Neural progenitor cell (in vitro differentiated cells): ENCODE data around the gene PROC. TPM values are rescaled to one million over a fixed set of nuclear protein-coding genes. Genes with fewer than 3 reads are reported as not detected.

Source experiments
- DNase-seq: peaks from one replicate; pipeline ENCODE4 v3.0.0-alpha.2; 2016; ENCODE audit warnings: low spot score
- H2AFZ ChIP-seq: fragments of 200-600 bp; sonication (generic); replicated peaks from 2 replicates; pipeline ENCODE4 v1.6.1; 2016; ENCODE audit warnings: antibody characterized with exemption
- H3F3A ChIP-seq: fragments of 200-600 bp; sonication (generic); 2 replicates; pipeline ENCODE4 v1.6.1; 2016; ENCODE audit warnings: antibody characterized with exemption, low read depth
- H3K27ac ChIP-seq: fragments of 200-600 bp; sonication (generic); 2 replicates; pipeline ENCODE4 v1.5.1; 2016; ENCODE audit warnings: mild to moderate bottlenecking
- H3K27me3 ChIP-seq: fragments of 200-600 bp; sonication (generic); 2 replicates; pipeline ENCODE4 v1.6.1; 2016; ENCODE audit warnings: mild to moderate bottlenecking, moderate library complexity
- H3K36me3 ChIP-seq: fragments of 200-600 bp; sonication (generic); 2 replicates; pipeline ENCODE4 v1.5.1; 2016
- H3K4me1 ChIP-seq: fragments of 200-600 bp; sonication (generic); 2 replicates; pipeline ENCODE4 v1.6.1; 2016; ENCODE audit warnings: mixed run types
- H3K4me2 ChIP-seq: fragments of 200-600 bp; sonication (generic); 2 replicates; pipeline ENCODE4 v1.6.1; 2016
- H3K4me3 ChIP-seq: fragments of 200-600 bp; sonication (generic); 2 replicates; pipeline ENCODE4 v1.5.1; 2016
- H3K79me2 ChIP-seq: fragments of 200-600 bp; sonication (generic); 2 replicates; pipeline ENCODE4 v1.6.1; 2016; ENCODE audit warnings: low read depth
- H3K9ac ChIP-seq: fragments of 200-600 bp; sonication (generic); 2 replicates; pipeline ENCODE4 v1.6.1; 2016
- H3K9me3 ChIP-seq: fragments of 200-600 bp; sonication (generic); 2 replicates; pipeline ENCODE4 v1.5.1; 2016; ENCODE audit warnings: low read depth
- H4K20me1 ChIP-seq: fragments of 200-600 bp; sonication (generic); 2 replicates; pipeline ENCODE4 v1.6.1; 2016; ENCODE audit warnings: low read depth
- H3K27ac Mint-ChIP-seq: 3 replicates; pipeline ENCODE4 v1.8.0; 2021; ENCODE audit warnings: mixed read lengths
- H3K27me3 Mint-ChIP-seq: 2 replicates; pipeline ENCODE4 v1.8.0; 2022; ENCODE audit warnings: low read depth, mild to moderate bottlenecking, inconsistent platforms, moderate library complexity, mixed read lengths; ENCODE audit not compliant: insufficient read depth
- H3K36me3 Mint-ChIP-seq: 3 replicates; pipeline ENCODE4 v1.8.0; 2021; ENCODE audit warnings: mixed read lengths
- H3K4me1 Mint-ChIP-seq: 3 replicates; pipeline ENCODE4 v1.8.0; 2021; ENCODE audit warnings: mixed read lengths
- H3K4me3 Mint-ChIP-seq: 3 replicates; pipeline ENCODE4 v1.8.0; 2021; ENCODE audit warnings: mild to moderate bottlenecking, moderate library complexity, mixed read lengths
- H3K9me3 Mint-ChIP-seq: 3 replicates; pipeline ENCODE4 v1.8.0; 2020; ENCODE audit warnings: mixed read lengths
- CTCF ChIP-seq: fragments of 200-600 bp; sonication (generic); IDR thresholded peaks from 2 replicates; pipeline ENCODE4 v1.5.1; 2017; ENCODE audit warnings: antibody characterized with exemption, mild to moderate bottlenecking
- EZH2 ChIP-seq: fragments of 200-600 bp; sonication (generic); IDR thresholded peaks from 2 replicates; pipeline ENCODE4 v1.6.1; 2017; ENCODE audit warnings: antibody characterized with exemption, mild to moderate bottlenecking, moderate library complexity
- EZH2phosphoT487 ChIP-seq: fragments of 200-600 bp; sonication (generic); IDR thresholded peaks from 2 replicates; pipeline ENCODE4 v1.6.1; 2017; ENCODE audit warnings: antibody characterized with exemption
- total RNA-seq: library from RNA; depleted of rRNA; stranded (reverse); fragments of >200 nt; gene quantifications from 2 replicates; pipeline ENCODE4 v1.2.3, GENCODE V29; 2015; ENCODE audit warnings: low replicate concordance

The PROC gene
- total RNA-seq, 1 donor from 2014 or later, result not detected

GRCh38 chr2:127423880-127424279 lies 5.7 kb downstream of the PROC start:
- H4K20me1 ChIP-seq, result peaks cover 10% of the 10 kb centered on the region
- DNase-seq, result no peak
- peaks cover 35% of the 10 kb centered on the region for H3F3A ChIP-seq
- H3K27me3 ChIP-seq, result peaks cover 70% of the 10 kb centered on the region
- H3K9me3 ChIP-seq, result no peaks in the 10 kb centered on the region
- peak overlapping the region; percentile 98 for H3K4me2 ChIP-seq
- no peak overlapping the region for H3K27ac ChIP-seq
- Mint-ChIP-seq H3K27me3 (peaks cover 37% of the 10 kb centered on the region), H3K27ac (no peak overlapping the region), H3K4me1 (peaks cover 21% of the 10 kb centered on the region), H3K36me3 (no peaks in the 10 kb centered on the region), H3K4me3 (peak overlapping the region; percentile 81), H3K9me3 (no peaks in the 10 kb centered on the region)
- peaks cover 13% of the 10 kb centered on the region for H3K4me1 ChIP-seq
- no peak overlapping the region for H2AFZ ChIP-seq
- peak; percentile 23 for TF ChIP-seq CTCF
- TF ChIP-seq EZH2, result no peak
- H3K4me3 ChIP-seq, result peak overlapping the region; percentile 62
- H3K79me2 ChIP-seq, result no peaks in the 10 kb centered on the region
- no peaks in the 10 kb centered on the region for H3K36me3 ChIP-seq
- no peak overlapping the region for H3K9ac ChIP-seq

- Mint-ChIP-seq H3K9me3 (no peaks in the 10 kb centered on the region), H3K4me3 (peak overlapping the region; percentile 55), H3K36me3 (no peaks in the 10 kb centered on the region), H3K27ac (no peak overlapping the region), H3K27me3 (peaks cover 37% of the 10 kb centered on the region), H3K4me1 (peaks cover 21% of the 10 kb centered on the region)
- Histone ChIP-seq H3K27me3 (peaks cover 61% of the 10 kb centered on the region), H3F3A (peaks cover 35% of the 10 kb centered on the region), H3K79me2 (no peaks in the 10 kb centered on the region), H3K4me2 (peak overlapping the region; percentile 2), H3K36me3 (no peaks in the 10 kb centered on the region), H3K9ac (no peak overlapping the region), H4K20me1 (peaks cover 10% of the 10 kb centered on the region), H3K27ac (no peak overlapping the region), H3K9me3 (no peaks in the 10 kb centered on the region), H3K4me1 (peaks cover 13% of the 10 kb centered on the region), H2AFZ (no peak overlapping the region), H3K4me3 (no peak overlapping the region)
- DNase-seq, result no peak
- TF ChIP-seq CTCF (no peak), EZH2phosphoT487 (no peak), EZH2 (no peak)
Observed at GRCh38 chr2:127424598-127425520, 6.6 kb downstream of the PROC start.

- no peaks in the 10 kb centered on the region for H3K36me3 ChIP-seq
Observed at GRCh38 chr2:127425540-127426490, 7.6 kb downstream of the PROC start.

More at GRCh38 chr2:127425540-127426490, 7.6 kb downstream of the PROC start:
- Mint-ChIP-seq H3K4me3 (no peak overlapping the region), H3K27ac (peak overlapping the region; percentile 61), H3K4me1 (peaks cover 21% of the 10 kb centered on the region), H3K36me3 (no peaks in the 10 kb centered on the region), H3K27me3 (peaks cover 35% of the 10 kb centered on the region), H3K9me3 (no peaks in the 10 kb centered on the region)
- no peak for TF ChIP-seq EZH2phosphoT487
- no peak for TF ChIP-seq CTCF
- no peak for TF ChIP-seq EZH2
- Histone ChIP-seq H3K27me3 (peaks cover 51% of the 10 kb centered on the region), H2AFZ (no peak overlapping the region), H4K20me1 (peaks cover 10% of the 10 kb centered on the region), H3K9ac (no peak overlapping the region), H3K4me1 (peaks cover 13% of the 10 kb centered on the region), H3K4me3 (no peak overlapping the region), H3K4me2 (no peak overlapping the region), H3K9me3 (no peaks in the 10 kb centered on the region), H3F3A (peaks cover 35% of the 10 kb centered on the region), H3K79me2 (no peaks in the 10 kb centered on the region), H3K27ac (no peak overlapping the region)
- DNase-seq, result no peak
